Sigmoid colon (tissue), 7 donors: Measurements from ENCODE around the gene MGRN1. TPM values are rescaled to one million over a fixed set of nuclear protein-coding genes. Genes with fewer than 3 reads are reported as not detected.

Experiments used
- DNase-seq: peaks from one replicate; pipeline ENCODE4 v3.0.0-alpha.2; 2019
- H3K27ac ChIP-seq, 4 donors: fragments of 200-600 bp; sonication (generic); one replicate each; pipeline ENCODE4 v1.5.1; 2016 to 2019; ENCODE audit warnings: mild to moderate bottlenecking in 1 of 4
- H3K27me3 ChIP-seq, 3 donors: fragments of 200-600 bp; sonication (generic); one replicate each; pipeline ENCODE4 v1.5.1; 2019; ENCODE audit warnings: mild to moderate bottlenecking in 1 of 3
- H3K36me3 ChIP-seq, 4 donors: fragments of 200-600 bp; sonication (generic); one replicate each; pipeline ENCODE4 v1.5.1; 2016 to 2019
- H3K4me1 ChIP-seq, 4 donors: fragments of 200-600 bp; sonication (generic); one replicate each; pipeline ENCODE4 v1.5.1; 2017 to 2019
- H3K4me3 ChIP-seq, 4 donors: fragments of 200-600 bp; sonication (generic); one replicate each; pipeline ENCODE4 v1.5.1; 2017 to 2019; ENCODE audit warnings: mild to moderate bottlenecking in 2 of 4, moderate library complexity in 1 of 4
- H3K9me3 ChIP-seq, 4 donors: fragments of 200-600 bp in 3 of 4; sonication (generic) in 3 of 4; one replicate each; pipeline versions ENCODE4 v1.5.1 to v1.6.1; 2013 to 2019
- CTCF ChIP-seq, 4 experiments: fragments of 450-650 bp in 3 of 4; fragments of 200-600 bp in 1 of 4; IDR thresholded peaks; one replicate each; pipeline ENCODE4 v1.5.1; 2016 to 2019; ENCODE audit warnings: antibody characterized with exemption in 4 of 4, mild to moderate bottlenecking in 3 of 4, moderate library complexity in 2 of 4
- EP300 ChIP-seq, 4 donors: sonication (generic); formaldehyde crosslinking; IDR thresholded peaks; one replicate each; pipeline ENCODE4 v1.6.1; 2017; ENCODE audit warnings: antibody characterized with exemption in 4 of 4
- POLR2A ChIP-seq, 2 donors: fragments of 450-650 bp; IDR thresholded peaks; one replicate each; pipeline ENCODE4 v1.6.1; 2016; ENCODE audit warnings: antibody characterized with exemption in 2 of 2, mild to moderate bottlenecking in 2 of 2, moderate library complexity in 2 of 2
- POLR2AphosphoS5 ChIP-seq, 4 donors: sonication (generic); formaldehyde crosslinking; IDR thresholded peaks; one replicate each; pipeline ENCODE4 v1.6.1; 2017; ENCODE audit warnings: antibody characterized with exemption in 4 of 4
- WGBS, 2 donors: extraction: QIAGEN DNeasy Blood & Tissue Kit; methylation state at CpG; one replicate each; pipeline ENCODE4 v1.1.7; 2013; 5-methylcytosine and 5-hydroxymethylcytosine counted together
- intact Hi-C: fragments of 100-400 bp; cut with DNase I; formaldehyde crosslinking; loops from one replicate; pipeline ENCODE4 v1.15.1; 2023
- polyA plus RNA-seq, 3 donors: library from polyadenylated mRNA; stranded (reverse); fragments of 200-250 nt; gene quantifications; one replicate each; pipeline ENCODE4 v1.2.3, GENCODE V29; 2013
- total RNA-seq, 4 donors: library from RNA; depleted of rRNA; stranded (reverse); fragments of >200 nt; gene quantifications; one replicate each; pipeline ENCODE4 v1.1.0, GENCODE V29; 2016
- donor health status: healthy with polysubstance abuse.
- donor health status: Bipolar disorder and iron deficiency.
- donor health status: healthy.

Gene MGRN1
- total and polyA plus RNA-seq, 7 donors: 16.8 to 37.9 (median 28.2) TPM

DNA sequence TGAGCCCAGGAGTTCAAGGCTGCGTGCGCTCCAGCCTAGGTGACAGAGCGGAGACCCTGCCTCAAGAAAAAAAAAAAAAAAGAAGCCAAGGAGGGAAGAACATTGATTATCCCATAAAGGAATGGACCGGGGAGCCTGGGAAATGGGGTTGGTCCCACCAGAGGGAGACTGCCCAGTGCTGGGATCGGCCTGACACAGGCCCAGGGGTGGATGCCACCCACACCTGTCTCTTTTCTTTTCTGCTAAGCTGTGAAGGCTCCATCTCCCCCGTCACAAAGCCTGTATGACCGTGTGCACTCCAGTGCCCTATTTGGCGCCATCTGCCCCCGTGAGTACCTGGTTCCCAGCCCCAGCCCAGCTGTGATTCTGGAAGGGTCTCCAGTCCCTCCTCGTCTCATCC is 25.6 kb upstream of the MGRN1 start:
- TF ChIP-seq EP300 (IDR thresholded peaks at IDR 0.05) (no peak), POLR2A (IDR thresholded peaks at IDR 0.05) (no peak), POLR2AphosphoS5 (IDR thresholded peaks at IDR 0.05) (no peak), CTCF (IDR thresholded peaks at IDR 0.05) (no peak)
- no peaks in the 10 kb centered on the region for H3K36me3 ChIP-seq
- no peaks in the 10 kb centered on the region for H3K9me3 ChIP-seq
- intact Hi-C loops: no loop called here
- no peak overlapping the region for H3K4me3 ChIP-seq
- no peak overlapping the region for H3K27ac ChIP-seq
- DNase-seq: no peak
- H3K27me3 ChIP-seq: peaks cover 0 to 30% (median 0%) of the 10 kb centered on the region in 3 donors
- H3K4me1 ChIP-seq: peaks cover 0 to 33% (median 16%) of the 10 kb centered on the region in 4 donors
- 87 to 92% methylated on average over 10 of the region's 10 CpGs for WGBS, 2 donors

GRCh38 chr16:4599545-4599944 is 25.1 kb upstream of the MGRN1 start:
- DNase-seq: no peak
- Histone ChIP-seq H3K4me1 (peaks cover 0 to 34% (median 16%) of the 10 kb centered on the region in 4 donors), H3K27ac (no peak overlapping the region), H3K9me3 (no peaks in the 10 kb centered on the region), H3K4me3 (no peak overlapping the region), H3K36me3 (no peaks in the 10 kb centered on the region), H3K27me3 (peaks cover 0 to 27% (median 0%) of the 10 kb centered on the region in 3 donors)
- intact Hi-C loops: no loop called here
- TF ChIP-seq POLR2A (IDR thresholded peaks at IDR 0.05) (no peak), POLR2AphosphoS5 (IDR thresholded peaks at IDR 0.05) (no peak), CTCF (IDR thresholded peaks at IDR 0.05) (no peak)
- WGBS, 2 donors: 77 to 87% methylated on average over 8 of the region's 8 CpGs

GRCh38 chr16:4601036-4601863 is 23.4 kb upstream of the MGRN1 start:
- Histone ChIP-seq H3K4me1 (peaks cover 0 to 34% (median 16%) of the 10 kb centered on the region in 4 donors), H3K27me3 (peaks cover 0 to 21% (median 0%) of the 10 kb centered on the region in 3 donors), H3K9me3 (no peaks in the 10 kb centered on the region), H3K4me3 (no peak overlapping the region), H3K27ac (no peak overlapping the region), H3K36me3 (no peaks in the 10 kb centered on the region)
- DNase-seq: peak; percentile 86
- TF ChIP-seq EP300 (IDR thresholded peaks at IDR 0.05) (no peak), CTCF (IDR thresholded peaks at IDR 0.05) (no peak), POLR2A (IDR thresholded peaks at IDR 0.05) (no peak), POLR2AphosphoS5 (IDR thresholded peaks at IDR 0.05) (no peak)
- intact Hi-C loops: no loop called here
- 23 to 42% methylated on average over 18 of the region's 18 CpGs for WGBS, 2 donors

GRCh38 chr16:4601864-4602186 is 22.8 kb upstream of the MGRN1 start:
- TF ChIP-seq POLR2AphosphoS5 (IDR thresholded peaks at IDR 0.05) (no peak), POLR2A (IDR thresholded peaks at IDR 0.05) (no peak), EP300 (IDR thresholded peaks at IDR 0.05) (no peak), CTCF (IDR thresholded peaks at IDR 0.05) (no peak)
- 71 to 80% methylated on average over 6 of the region's 6 CpGs for WGBS, 2 donors

More at GRCh38 chr16:4601864-4602186, 22.8 kb upstream of the MGRN1 start:
- Histone ChIP-seq H3K27me3 (peaks cover 0 to 21% (median 0%) of the 10 kb centered on the region in 3 donors), H3K4me1 (peaks cover 0 to 34% (median 16%) of the 10 kb centered on the region in 4 donors), H3K9me3 (no peaks in the 10 kb centered on the region), H3K4me3 (no peak overlapping the region), H3K27ac (no peak overlapping the region), H3K36me3 (no peaks in the 10 kb centered on the region)
- no peak for DNase-seq
- intact Hi-C loops: no loop called here
